GM12892 (cell line): ENCODE measurements around the gene OBSCN.

Experiments
- POLR2A ChIP-seq: IDR thresholded peaks from 2 replicates; pipeline ENCODE4 v1.6.1; 2011; ENCODE audit warnings: low read depth, low read length, control low read depth
- POLR2AphosphoS5 ChIP-seq: IDR thresholded peaks from 2 replicates; pipeline ENCODE4 v1.6.1; 2011; ENCODE audit warnings: low read depth, low read length, control low read depth

DNA sequence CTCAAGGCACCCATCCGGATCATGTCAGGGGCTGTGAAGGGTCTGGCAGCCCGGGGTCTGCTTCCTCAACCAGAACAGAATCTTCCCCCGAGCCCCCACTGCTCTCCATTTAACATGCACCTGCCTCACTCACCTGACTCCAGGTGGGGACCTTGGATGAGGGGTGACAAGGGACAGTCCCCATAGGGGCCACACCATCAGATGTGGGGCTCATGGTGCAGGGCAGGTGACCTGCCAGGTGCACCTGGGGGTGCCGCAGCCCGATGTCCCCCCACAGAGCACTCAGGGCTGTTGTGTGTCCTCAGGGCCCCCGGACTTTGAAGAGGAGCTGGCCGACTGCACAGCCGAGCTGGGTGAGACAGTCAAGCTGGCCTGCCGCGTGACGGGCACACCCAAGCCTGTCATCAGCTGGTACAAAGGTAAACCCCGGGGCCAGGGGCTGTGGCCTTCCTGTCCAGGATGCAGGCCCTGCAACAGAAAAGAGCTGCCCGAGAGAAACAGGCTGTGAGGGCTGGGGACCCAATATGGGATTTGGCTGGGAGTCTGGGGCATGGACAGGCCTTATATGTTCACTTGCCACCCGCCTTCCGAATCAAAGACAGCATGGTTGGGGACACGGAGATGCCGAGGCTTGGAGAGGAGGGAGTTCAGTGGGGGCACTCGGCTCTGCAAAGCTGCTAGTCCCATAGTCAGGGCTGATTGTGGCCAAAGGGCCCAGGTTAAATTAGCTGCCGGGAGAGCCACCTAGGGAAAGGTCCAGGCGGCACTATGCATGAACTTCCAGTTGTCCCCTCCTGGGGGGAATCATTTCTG, 134.2 kb downstream of the OBSCN start:
- TF ChIP-seq POLR2A (no peak), POLR2AphosphoS5 (no peak)
